DMS 273 (cell line): ENCODE results near the gene STMN3.
"Not testable (repeated sequence)": the region's sequence is repeated elsewhere in the genome, so short reads cannot be mapped to it uniquely, and the experiment has no call there.

Source experiments
- DNase-seq: peaks from one replicate; lab custom pipeline; 2025; ENCODE audit not compliant: unreplicated experiment; lab: John Stamatoyannopoulos, UW

Gene STMN3

DNA sequence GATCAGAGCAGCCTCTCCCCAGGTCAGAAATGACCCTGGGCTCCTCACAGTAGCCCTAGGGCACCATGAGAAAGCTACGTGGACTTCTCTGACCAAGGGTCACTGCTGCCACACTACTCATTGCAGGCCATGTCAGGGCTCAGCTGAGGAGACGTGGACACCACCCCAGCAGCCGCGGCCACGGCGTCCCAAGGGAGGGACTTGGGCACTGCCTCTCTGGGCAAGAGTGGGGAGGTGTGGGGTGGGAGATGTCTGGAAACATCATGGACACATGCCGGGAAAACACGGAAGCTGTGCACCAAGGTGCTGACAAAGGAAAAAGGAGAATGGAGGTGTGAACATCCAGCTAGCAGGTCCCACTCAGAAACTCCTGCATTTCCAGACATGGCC is 35.4 kb downstream of the STMN3 start:
- DNase-seq, result no peak

GRCh38 chr20:63617092-63617875 is 35.9 kb downstream of the STMN3 start:
- DNase-seq, result no peak

DNA sequence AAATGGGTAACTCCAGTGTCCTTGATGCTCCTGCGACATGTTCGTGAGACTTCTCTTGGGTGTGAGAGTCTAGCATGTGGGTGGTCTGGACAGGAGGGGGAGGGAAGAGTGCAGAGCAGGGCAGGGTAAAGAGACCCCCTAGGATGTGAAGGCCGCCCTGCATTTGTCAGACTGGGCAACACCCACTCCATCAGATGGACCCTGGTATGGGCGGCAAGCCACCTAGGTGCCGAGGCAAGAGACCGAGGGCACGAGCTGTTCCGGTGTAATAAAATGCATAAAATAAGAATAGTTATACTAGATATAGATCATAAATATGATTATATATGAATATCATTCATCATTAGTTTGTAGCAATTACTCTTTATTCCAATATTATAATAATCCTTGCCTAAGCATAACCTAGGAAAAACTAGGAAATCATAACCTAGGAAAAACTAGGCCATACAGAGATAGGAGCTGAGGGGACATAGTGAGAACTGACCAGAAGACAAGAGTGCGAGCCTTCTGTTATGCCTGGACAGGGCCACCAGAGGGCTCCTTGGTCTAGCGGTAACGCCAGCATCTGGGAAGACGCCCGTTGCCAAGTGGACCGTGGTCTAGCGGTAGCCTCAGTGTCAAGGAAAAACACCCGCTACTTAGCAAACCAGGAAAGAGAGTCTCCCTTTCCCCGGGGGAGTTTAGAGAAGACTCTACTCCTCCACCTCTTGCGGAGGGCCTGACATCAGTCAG is 39.2 kb downstream of the STMN3 start:
- not testable (repeated sequence) for DNase-seq

- DNase-seq, result no peak
These were observed 40.8 kb downstream of the STMN3 start for GRCh38 chr20:63612276-63612931.

- no peak for DNase-seq
These were observed 41.6 kb downstream of the STMN3 start for GRCh38 chr20:63611646-63612045.

DNA sequence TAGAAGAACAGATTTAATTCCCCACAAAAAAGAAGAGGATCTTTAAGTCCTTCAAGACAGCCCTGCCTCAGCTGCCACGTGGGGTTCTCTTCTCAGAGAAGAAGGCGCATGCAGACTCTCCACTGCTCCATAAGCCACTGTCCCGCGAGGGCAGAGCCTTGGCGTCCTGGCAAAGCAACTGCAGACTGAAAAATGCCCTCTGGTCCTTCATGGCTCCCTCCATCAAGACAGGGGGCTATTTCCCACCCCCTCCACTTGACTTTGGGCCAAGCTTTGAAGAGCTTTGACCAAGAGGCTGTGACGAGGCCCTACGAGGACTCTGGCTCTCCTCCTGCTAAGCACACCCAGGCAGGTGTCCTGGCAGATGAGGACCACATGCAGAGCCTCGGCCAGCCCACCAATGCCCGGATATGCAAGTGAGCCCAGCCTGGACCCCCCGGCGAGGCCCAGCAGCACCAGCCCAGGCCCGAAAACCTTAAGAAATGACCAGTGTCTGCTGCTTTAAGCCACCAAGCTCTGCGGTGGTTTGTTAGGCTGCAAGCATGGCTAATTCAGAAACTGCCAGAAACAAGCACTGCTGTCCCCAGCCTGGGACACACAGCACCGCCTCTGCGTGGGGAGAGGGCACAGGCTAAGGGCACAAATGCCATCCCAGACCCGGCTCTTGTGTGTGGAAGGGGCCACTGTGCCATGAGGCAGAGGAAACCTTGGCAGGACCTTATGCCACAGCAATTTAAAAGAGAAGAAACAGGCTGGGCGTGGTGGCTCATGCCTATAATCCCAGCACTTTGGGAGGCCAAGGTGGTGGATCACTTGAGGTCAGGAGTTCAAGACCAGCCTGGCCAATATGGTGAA is 42.4 kb downstream of the STMN3 start:
- no peak for DNase-seq

DNA sequence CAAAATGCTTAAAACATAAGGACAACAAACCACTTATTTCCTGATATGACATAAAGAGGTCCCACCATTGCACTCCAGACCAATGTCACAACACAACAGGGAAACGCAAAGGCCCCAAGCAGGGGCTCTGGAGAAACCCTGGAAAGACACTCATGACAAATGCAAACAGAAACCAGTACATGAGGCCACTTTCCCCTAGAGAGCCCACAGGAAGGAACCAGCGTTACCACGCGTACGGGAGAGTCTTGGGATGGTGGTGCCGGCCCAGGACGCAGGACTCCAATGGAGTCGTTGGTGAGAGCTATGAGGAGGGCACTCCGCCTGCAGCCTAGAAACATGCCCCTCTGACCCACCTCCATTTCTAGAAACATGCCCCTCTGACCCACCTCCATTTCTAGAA is 46.5 kb downstream of the STMN3 start:
- DNase-seq, result no peak

GRCh38 chr20:63602321-63602720 is 50.9 kb downstream of the STMN3 start:
- no peak for DNase-seq

- not testable (repeated sequence) for DNase-seq
These were observed 51.5 kb downstream of the STMN3 start for GRCh38 chr20:63601679-63602078.

- no peak for DNase-seq
These were observed 53.7 kb downstream of the STMN3 start for GRCh38 chr20:63599396-63600050.

GRCh38 chr20:63598479-63599395 is 54.5 kb downstream of the STMN3 start:
- no peak for DNase-seq

- DNase-seq, result no peak
These were observed 55.4 kb downstream of the STMN3 start for GRCh38 chr20:63597651-63598478.

DNA sequence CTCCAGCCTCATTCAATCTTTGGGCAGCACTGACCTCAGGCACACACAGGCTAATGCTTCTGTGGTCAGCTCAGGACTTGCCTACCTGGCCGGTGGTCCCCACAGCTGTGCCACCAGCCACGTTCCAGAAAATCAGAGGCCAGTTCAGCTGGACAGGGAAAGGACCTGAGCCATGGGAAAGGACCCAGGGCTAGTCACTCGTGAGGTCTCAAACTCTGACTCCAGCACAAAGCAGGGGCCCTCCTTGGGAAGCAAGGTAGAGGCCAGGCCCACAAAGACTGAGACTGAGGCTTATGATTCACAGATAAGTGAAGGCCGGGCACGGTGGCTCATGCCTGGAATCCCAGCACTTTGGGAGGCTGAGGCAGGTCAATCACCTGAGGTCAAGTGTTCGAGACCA is 56.8 kb downstream of the STMN3 start:
- DNase-seq, result no peak

DNA sequence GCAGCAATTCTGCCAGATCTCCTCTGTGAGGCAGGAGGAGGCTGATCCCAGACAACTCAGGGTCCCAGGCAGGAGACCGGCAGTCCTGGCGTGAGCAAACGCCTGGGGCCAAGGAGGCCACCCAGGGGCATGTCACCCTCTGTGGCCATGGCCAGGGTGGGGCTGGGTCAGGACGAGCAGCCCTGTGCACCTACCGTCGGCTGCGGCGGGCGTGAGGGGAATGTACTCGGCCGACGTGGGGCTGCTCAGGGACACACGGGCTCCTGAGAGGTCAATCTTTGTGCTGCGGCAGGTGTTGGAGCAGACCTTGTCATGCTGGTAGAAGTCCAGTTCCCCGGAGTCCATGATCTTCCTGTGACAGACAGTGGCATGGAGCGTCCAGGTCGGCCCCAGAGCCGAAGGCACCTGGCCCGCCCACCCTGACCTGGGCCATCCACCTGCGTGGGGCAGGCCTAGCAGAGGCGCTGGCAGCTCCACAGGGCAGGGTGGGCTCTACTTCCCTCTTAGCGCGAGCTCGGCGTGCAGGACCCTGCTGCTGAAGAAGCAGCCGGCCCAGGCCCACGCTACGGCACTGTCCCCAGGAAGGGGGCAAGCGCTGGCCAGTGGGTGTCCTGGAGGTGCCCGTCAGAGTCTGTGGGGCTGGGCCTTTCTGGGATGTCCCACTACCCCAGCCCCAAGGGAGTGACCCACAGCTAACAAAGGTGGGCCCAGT is 57.7 kb downstream of the STMN3 start:
- DNase-seq, result no peak

GRCh38 chr20:63594043-63594561 is 59.1 kb downstream of the STMN3 start:
- no peak for DNase-seq

DNA sequence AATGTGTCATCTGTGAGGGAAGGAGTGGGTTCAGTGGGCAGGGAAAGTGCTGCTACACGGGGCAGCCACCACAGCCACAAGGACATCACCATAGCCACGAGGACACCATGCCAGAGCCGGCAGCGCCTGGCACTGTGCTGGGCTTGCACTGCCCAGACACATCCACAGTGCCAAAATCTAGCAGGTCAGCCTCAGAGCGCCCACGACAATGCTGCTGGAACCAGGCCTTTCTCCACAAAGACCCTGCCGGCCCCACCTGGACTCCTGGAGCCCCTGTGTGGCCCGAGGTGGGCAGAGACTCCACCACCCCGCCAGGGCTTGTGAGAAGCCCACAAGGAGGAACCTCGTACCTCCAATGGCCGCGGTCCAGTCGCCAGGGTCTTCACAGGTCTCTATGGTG is 60.6 kb downstream of the STMN3 start:
- no peak for DNase-seq

DNA sequence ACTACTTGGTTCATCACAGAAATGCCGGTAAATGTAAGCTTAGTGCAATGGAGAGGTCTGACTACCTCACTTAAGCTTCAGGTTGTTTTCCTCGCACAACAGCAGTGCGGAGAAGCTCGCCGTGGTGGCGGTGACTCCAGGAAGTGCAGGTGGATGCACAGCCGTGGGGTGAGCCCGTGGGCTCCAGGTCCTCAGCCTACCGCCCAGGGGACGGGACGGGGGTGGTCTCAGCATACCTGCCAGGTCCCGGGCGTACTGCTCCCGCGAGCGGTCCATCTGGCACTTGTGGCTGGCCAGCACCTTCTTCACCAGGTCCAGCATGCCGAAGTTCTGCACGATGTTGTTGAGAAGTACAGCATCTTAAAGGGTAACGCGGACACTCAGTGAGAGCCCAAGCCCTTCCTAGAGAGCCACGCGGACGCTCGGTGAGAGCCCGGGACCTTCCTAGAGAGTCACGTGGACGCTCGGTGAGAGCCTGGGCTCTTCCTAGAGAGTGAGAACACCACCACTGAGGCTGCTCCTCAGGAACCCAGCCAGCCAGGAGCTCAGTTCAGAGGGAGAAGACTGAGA is 61.4 kb downstream of the STMN3 start:
- DNase-seq, result no peak
